GM21423 (cell line): ENCODE results near the gene NEU1.
"Not testable (repeated sequence)": the region's sequence is repeated elsewhere in the genome, so short reads cannot be mapped to it uniquely, and the experiment has no call there.

Experiments used
- ATAC-seq: cut with Tn5 transposase; IDR thresholded peaks from one replicate; pipeline ENCODE4 v1.9.1; 2021; ENCODE audit warnings: mild to moderate bottlenecking, moderate library complexity; ENCODE audit not compliant: unreplicated experiment

Gene NEU1

GRCh38 chr6:31875877-31876276 lies 13.3 kb upstream of the NEU1 start:
- ATAC-seq: no peak

GRCh38 chr6:31874836-31875572 lies 12.4 kb upstream of the NEU1 start:
- ATAC-seq: no peak

- no peak for ATAC-seq
Measured at GRCh38 chr6:31874084-31874670, 11.6 kb upstream of the NEU1 start.

GRCh38 chr6:31871046-31871659 lies 8.5 kb upstream of the NEU1 start:
- ATAC-seq: no peak

GRCh38 chr6:31870385-31870921 lies 7.8 kb upstream of the NEU1 start:
- no peak for ATAC-seq

GRCh38 chr6:31869343-31869742 lies 6.7 kb upstream of the NEU1 start:
- ATAC-seq: no peak

- not testable (repeated sequence) for ATAC-seq
Measured at GRCh38 chr6:31868658-31868971, 6.0 kb upstream of the NEU1 start.

GRCh38 chr6:31865205-31866118 lies 2.8 kb upstream of the NEU1 start:
- ATAC-seq: no peak

- no peak for ATAC-seq
Measured at GRCh38 chr6:31864818-31865204, 2.2 kb upstream of the NEU1 start.

- not testable (repeated sequence) for ATAC-seq
Measured at GRCh38 chr6:31864123-31864562, 1.5 kb upstream of the NEU1 start.

- no peak for ATAC-seq
Measured at GRCh38 chr6:31861919-31862343, 690 bp downstream of the NEU1 start.

GRCh38 chr6:31861150-31861549 lies 1.5 kb downstream of the NEU1 start:
- ATAC-seq: no peak

- no peak for ATAC-seq
Measured at GRCh38 chr6:31860349-31860748, 2.3 kb downstream of the NEU1 start.

- no peak for ATAC-seq
Measured at GRCh38 chr6:31859923-31860322, 2.7 kb downstream of the NEU1 start.

GRCh38 chr6:31858707-31859106 lies 3.9 kb downstream of the NEU1 start:
- no peak for ATAC-seq

- not testable (repeated sequence) for ATAC-seq
Measured at GRCh38 chr6:31857774-31858173, 4.8 kb downstream of the NEU1 start.

GRCh38 chr6:31851980-31852718 lies 10.5 kb downstream of the NEU1 start:
- not testable (repeated sequence) for ATAC-seq

- ATAC-seq: no peak
Measured at GRCh38 chr6:31851485-31851832, 11.2 kb downstream of the NEU1 start.

GRCh38 chr6:31850765-31851484 lies 11.7 kb downstream of the NEU1 start:
- ATAC-seq: no peak
